HG03460 (cell line): ENCODE measurements around the gene AMER3.

ENCODE experiments used
- ATAC-seq: cut with Tn5 transposase; IDR thresholded peaks from one replicate; pipeline ENCODE4 v1.9.1; 2021; ENCODE audit not compliant: unreplicated experiment

Gene AMER3

GRCh38 chr2:130813722-130814121 is 58.4 kb downstream of the AMER3 start:
- ATAC-seq, result no peak

- no peak for ATAC-seq
Measured at GRCh38 chr2:130814931-130815680, 59.8 kb downstream of the AMER3 start.
